Esophagus squamous epithelium (tissue), 4 donors: ENCODE measurements around the gene PARD3.

Experiments used
- CTCF ChIP-seq, 6 experiments: fragments of 450-650 bp in 4 of 6; fragments of 200-600 bp in 2 of 6; sonication (generic) in 2 of 6; IDR thresholded peaks; one replicate each; pipeline ENCODE4 v1.5.1; 2016 to 2019; ENCODE audit warnings: antibody characterized with exemption in 6 of 6, mild to moderate bottlenecking in 4 of 6, moderate library complexity in 4 of 6
- POLR2A ChIP-seq, 4 donors: fragments of 450-650 bp; IDR thresholded peaks; one replicate each; pipeline ENCODE4 v1.6.1; 2017; ENCODE audit warnings: antibody characterized with exemption in 4 of 4, mild to moderate bottlenecking in 4 of 4, moderate library complexity in 3 of 4

GRCh38 chr10:34778237-34778636, 36.9 kb downstream of the PARD3 start:
- TF ChIP-seq CTCF (IDR thresholded peaks at IDR 0.05) (no peak), POLR2A (IDR thresholded peaks at IDR 0.05) (no peak)
